Gastrocnemius medialis (tissue), 4 donors: ENCODE data around the gene PPP1R16B.

Experiments used
- POLR2A ChIP-seq, 2 donors: fragments of 450-650 bp; IDR thresholded peaks; one replicate each; pipeline ENCODE4 v1.6.1; 2017; ENCODE audit warnings: antibody characterized with exemption in 2 of 2, mild to moderate bottlenecking in 2 of 2, moderate library complexity in 2 of 2
- TF ChIP-seq, protein P1 (sequence below), 5 experiments: fragments of 450-650 bp in 3 of 5; fragments of 200-600 bp in 2 of 5; sonication (generic) in 2 of 5; IDR thresholded peaks in 4 of 5; conservative IDR thresholded peaks in 1 of 5; 1 replicate in 4 of 5; 2 replicates in 1 of 5; pipeline ENCODE4 v1.5.1; 2016 to 2019; ENCODE audit warnings: antibody characterized with exemption in 5 of 5, mild to moderate bottlenecking in 3 of 5, moderate library complexity in 3 of 5

DNA sequence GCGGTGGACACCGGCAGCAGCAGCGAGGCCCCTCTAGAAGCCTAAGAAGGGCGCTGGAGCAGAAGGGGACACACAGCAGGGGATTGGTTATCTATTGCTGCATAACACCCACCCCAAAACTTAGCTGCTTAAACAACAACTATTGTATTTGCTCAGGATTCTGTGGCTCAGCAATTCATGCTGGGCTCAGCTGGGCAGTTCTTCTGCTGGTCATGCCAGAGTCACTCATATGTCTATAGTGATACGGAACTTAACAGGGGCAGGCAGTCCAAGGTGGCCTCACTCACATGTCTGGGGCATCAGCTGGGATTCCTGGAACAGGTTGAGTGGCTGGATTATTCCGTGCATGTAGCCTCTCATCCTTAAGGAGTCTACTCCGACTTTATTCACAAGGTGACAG, 17.6 kb upstream of the PPP1R16B start:
- no peak for TF ChIP-seq POLR2A (IDR thresholded peaks at IDR 0.05)
- TF ChIP-seq, protein P1, sequence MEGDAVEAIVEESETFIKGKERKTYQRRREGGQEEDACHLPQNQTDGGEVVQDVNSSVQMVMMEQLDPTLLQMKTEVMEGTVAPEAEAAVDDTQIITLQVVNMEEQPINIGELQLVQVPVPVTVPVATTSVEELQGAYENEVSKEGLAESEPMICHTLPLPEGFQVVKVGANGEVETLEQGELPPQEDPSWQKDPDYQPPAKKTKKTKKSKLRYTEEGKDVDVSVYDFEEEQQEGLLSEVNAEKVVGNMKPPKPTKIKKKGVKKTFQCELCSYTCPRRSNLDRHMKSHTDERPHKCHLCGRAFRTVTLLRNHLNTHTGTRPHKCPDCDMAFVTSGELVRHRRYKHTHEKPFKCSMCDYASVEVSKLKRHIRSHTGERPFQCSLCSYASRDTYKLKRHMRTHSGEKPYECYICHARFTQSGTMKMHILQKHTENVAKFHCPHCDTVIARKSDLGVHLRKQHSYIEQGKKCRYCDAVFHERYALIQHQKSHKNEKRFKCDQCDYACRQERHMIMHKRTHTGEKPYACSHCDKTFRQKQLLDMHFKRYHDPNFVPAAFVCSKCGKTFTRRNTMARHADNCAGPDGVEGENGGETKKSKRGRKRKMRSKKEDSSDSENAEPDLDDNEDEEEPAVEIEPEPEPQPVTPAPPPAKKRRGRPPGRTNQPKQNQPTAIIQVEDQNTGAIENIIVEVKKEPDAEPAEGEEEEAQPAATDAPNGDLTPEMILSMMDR (IDR thresholded peaks at IDR 0.05 in 4 of 5, conservative IDR thresholded peaks at IDR 0.05 in 1 of 5) = no peak
